HG03439 (cell line): ENCODE measurements around the gene LDB2.

Experiments
- ATAC-seq: cut with Tn5 transposase; IDR thresholded peaks from one replicate; pipeline ENCODE4 v1.9.1; 2021; ENCODE audit warnings: mild to moderate bottlenecking, moderate library complexity; ENCODE audit not compliant: unreplicated experiment

The LDB2 gene

GRCh38 chr4:16809064-16809463 lies 89.4 kb downstream of the LDB2 start:
- ATAC-seq = no peak

- ATAC-seq = no peak
Measured at GRCh38 chr4:16807355-16807754, 91.1 kb downstream of the LDB2 start.

GRCh38 chr4:16804581-16804980 lies 93.9 kb downstream of the LDB2 start:
- ATAC-seq = no peak

- ATAC-seq = no peak
Measured at GRCh38 chr4:16802044-16802443, 96.4 kb downstream of the LDB2 start.

GRCh38 chr4:16801356-16801755 lies 97.1 kb downstream of the LDB2 start:
- ATAC-seq = no peak

- ATAC-seq = no peak
Measured at GRCh38 chr4:16794816-16795445, 103.5 kb downstream of the LDB2 start.

- no peak for ATAC-seq
Measured at GRCh38 chr4:16791460-16791859, 107.0 kb downstream of the LDB2 start.

GRCh38 chr4:16790508-16790907 lies 107.9 kb downstream of the LDB2 start:
- ATAC-seq = no peak

- ATAC-seq = no peak
Measured at GRCh38 chr4:16788868-16789267, 109.6 kb downstream of the LDB2 start.

- no peak for ATAC-seq
Measured at GRCh38 chr4:16785793-16786527, 112.5 kb downstream of the LDB2 start.

GRCh38 chr4:16783119-16783518 lies 115.3 kb downstream of the LDB2 start:
- ATAC-seq = no peak

GRCh38 chr4:16779028-16779675 lies 119.3 kb downstream of the LDB2 start:
- no peak for ATAC-seq

GRCh38 chr4:16777726-16778125 lies 120.7 kb downstream of the LDB2 start:
- ATAC-seq = no peak

- ATAC-seq = no peak
Measured at GRCh38 chr4:16775411-16776154, 122.9 kb downstream of the LDB2 start.

- no peak for ATAC-seq
Measured at GRCh38 chr4:16772366-16772850, 126.0 kb downstream of the LDB2 start.

- ATAC-seq = no peak
Measured at GRCh38 chr4:16770710-16771285, 127.6 kb downstream of the LDB2 start.

- ATAC-seq = no peak
Measured at GRCh38 chr4:16767861-16768260, 130.6 kb downstream of the LDB2 start.

GRCh38 chr4:16767251-16767650 lies 131.2 kb downstream of the LDB2 start:
- ATAC-seq = no peak

- ATAC-seq = no peak
Measured at GRCh38 chr4:16765546-16765945, 132.9 kb downstream of the LDB2 start.

- no peak for ATAC-seq
Measured at GRCh38 chr4:16764622-16765021, 133.8 kb downstream of the LDB2 start.
